ENCODE measurements around the gene PARS2.
A peak's percentile ranks its signal among the peaks of the same experiment; 100 is the strongest.

The PARS2 gene

GRCh38 chr1:54768093-54768492, 3.8 kb upstream of the PARS2 start:
- DNase-seq (ENCODE audit: low read depth), result no peak
- TF ChIP-seq CTCF (IDR thresholded peaks at IDR 0.05; ENCODE audit: low read depth, low read length, missing control alignments), result no peak
- no peak overlapping the region for H3K4me3 ChIP-seq (ENCODE audit: low read depth, low read length)

DNA sequence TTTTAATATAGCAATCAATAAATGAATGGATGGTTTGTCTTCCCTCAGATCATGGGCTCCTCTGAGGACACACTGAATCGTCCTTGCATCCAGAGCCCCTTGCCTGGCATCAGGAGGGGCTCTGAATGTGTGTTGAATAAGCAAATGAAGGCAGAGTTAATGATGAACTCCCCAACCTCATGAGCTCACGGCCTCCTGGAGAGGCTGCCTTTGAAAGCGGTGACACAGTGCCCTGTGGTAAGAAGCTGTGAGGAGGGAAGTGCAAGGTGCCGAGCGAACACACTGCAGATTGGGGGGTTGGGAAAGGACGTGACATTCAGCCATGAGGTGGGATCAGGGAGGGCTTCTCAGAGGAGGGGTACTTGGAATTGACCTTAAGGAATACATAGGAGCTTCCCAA, 3.2 kb upstream of the PARS2 start:
- DNase-seq (ENCODE audit: low read depth), result no peak
- no peak overlapping the region for H3K4me3 ChIP-seq (ENCODE audit: low read depth, low read length)
- TF ChIP-seq CTCF (IDR thresholded peaks at IDR 0.05; ENCODE audit: low read depth, low read length, missing control alignments), result no peak

GRCh38 chr1:54766726-54767125, 2.4 kb upstream of the PARS2 start:
- no peak overlapping the region for H3K4me3 ChIP-seq (ENCODE audit: low read depth, low read length)
- no peak for TF ChIP-seq CTCF (IDR thresholded peaks at IDR 0.05; ENCODE audit: low read depth, low read length, missing control alignments)
- DNase-seq (ENCODE audit: low read depth), result no peak

DNA sequence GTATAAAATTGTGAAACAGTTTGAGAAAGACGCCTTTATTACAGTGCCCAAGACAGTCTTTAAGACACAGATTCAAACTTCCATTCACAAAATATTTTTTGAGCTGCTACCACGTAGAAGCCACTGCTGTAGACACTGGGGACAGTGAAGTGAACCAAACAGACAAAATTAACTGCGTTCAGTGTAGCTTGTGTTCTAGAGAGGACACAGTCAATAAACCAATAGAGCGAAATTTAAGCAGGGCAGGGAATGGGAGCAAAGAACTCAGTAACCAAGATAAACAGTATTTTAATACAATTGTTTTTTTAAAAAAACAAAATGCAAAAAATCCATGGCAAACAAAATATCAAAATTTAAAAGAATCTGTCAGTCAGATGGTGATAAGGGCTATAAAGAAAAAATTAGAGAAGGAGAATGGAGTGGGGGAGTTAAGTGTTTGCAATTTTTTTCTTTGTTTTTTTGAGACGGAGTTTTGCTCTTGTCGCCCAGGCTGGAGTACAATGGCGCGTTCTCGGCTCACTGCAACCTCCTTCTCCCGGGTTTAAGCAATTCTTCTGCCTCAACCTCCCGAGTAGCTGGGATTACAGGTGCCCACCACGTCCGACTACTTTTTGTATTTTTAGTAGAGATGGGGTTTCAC, 719 bp upstream of the PARS2 start:
- DNase-seq (ENCODE audit: low read depth), result no peak
- peak overlapping the region; percentile 57 for H3K4me3 ChIP-seq (ENCODE audit: low read depth, low read length)
- TF ChIP-seq CTCF (IDR thresholded peaks at IDR 0.05; ENCODE audit: low read depth, low read length, missing control alignments), result no peak

DNA sequence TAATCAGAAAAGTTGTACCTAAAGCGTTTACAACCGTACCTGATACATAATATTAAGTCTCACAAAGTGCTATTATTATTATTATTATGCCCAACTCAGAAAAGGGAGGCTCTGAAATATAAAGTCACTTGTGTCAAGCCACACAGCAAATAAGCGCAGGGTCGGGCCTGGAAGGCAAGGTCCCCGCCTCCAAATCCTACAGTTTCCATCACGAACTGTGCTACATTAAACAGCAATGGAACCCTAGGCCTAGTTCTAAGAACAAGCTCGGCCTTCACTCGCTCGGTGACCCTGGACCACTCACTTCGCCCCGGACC, 549 bp downstream of the PARS2 start:
- no peak for TF ChIP-seq CTCF (IDR thresholded peaks at IDR 0.05; ENCODE audit: low read depth, low read length, missing control alignments)
- H3K4me3 ChIP-seq (ENCODE audit: low read depth, low read length), result peak overlapping the region; percentile 94
- DNase-seq (ENCODE audit: low read depth), result no peak

GRCh38 chr1:54758678-54759348, 5.5 kb downstream of the PARS2 start:
- no peak overlapping the region for H3K4me3 ChIP-seq (ENCODE audit: low read depth, low read length)
- DNase-seq (ENCODE audit: low read depth), result no peak
- TF ChIP-seq CTCF (IDR thresholded peaks at IDR 0.05; ENCODE audit: low read depth, low read length, missing control alignments), result no peak

- H3K4me3 ChIP-seq (ENCODE audit: low read depth, low read length), result no peak overlapping the region
- DNase-seq (ENCODE audit: low read depth), result no peak
- TF ChIP-seq CTCF (IDR thresholded peaks at IDR 0.05; ENCODE audit: low read depth, low read length, missing control alignments), result no peak
Observed at GRCh38 chr1:54757833-54758232, 6.5 kb downstream of the PARS2 start.
